HUES6 (cell line): ENCODE results near the gene FOXP2.
"Not testable (repeated sequence)": the region's sequence is repeated elsewhere in the genome, so short reads cannot be mapped to it uniquely, and the experiment has no call there.

Source experiments
- H3K27ac ChIP-seq: 2 replicates; pipeline ENCODE4 v1.7.0; 2013; ENCODE audit warnings: low read depth, mild to moderate bottlenecking, low read length, inconsistent platforms
- H3K27me3 ChIP-seq: 2 replicates; pipeline ENCODE4 v1.6.1; 2013; ENCODE audit warnings: low read length; ENCODE audit not compliant: control insufficient read depth, insufficient read depth
- H3K36me3 ChIP-seq: 2 replicates; pipeline ENCODE4 v1.6.1; 2013; ENCODE audit warnings: low read length; ENCODE audit not compliant: control insufficient read depth, insufficient read depth
- H3K4me1 ChIP-seq: 2 replicates; pipeline ENCODE4 v1.6.1; 2013; ENCODE audit warnings: low read length; ENCODE audit not compliant: control insufficient read depth, insufficient read depth
- H3K4me3 ChIP-seq: 2 replicates; pipeline ENCODE4 v1.5.1; 2013; ENCODE audit warnings: low read depth, low read length
- H3K9ac ChIP-seq: one replicate; pipeline ENCODE4 v1.6.1; 2013; ENCODE audit warnings: mild to moderate bottlenecking, low read length
- H3K9me3 ChIP-seq: 2 replicates; pipeline ENCODE4 v1.6.1; 2013; ENCODE audit warnings: low read depth, low read length; ENCODE audit not compliant: control insufficient read depth, insufficient read depth

Gene FOXP2

DNA sequence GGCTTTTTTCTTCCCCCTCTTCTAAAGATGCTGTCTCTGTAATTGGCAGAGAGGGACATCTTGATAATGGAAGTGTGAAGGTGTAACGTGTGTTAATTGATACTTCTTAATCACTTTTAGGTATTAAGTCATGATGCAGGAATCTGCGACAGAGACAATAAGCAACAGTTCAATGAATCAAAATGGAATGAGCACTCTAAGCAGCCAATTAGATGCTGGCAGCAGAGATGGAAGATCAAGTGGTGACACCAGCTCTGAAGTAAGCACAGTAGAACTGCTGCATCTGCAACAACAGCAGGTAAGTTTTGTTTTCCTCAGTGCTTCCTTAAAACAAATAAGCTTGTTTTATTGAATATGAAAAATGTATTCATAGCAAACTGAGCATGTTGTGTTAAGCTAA is 11.8 kb downstream of the FOXP2 start:
- Histone ChIP-seq H3K9me3 (no peaks in the 10 kb centered on the region), H3K9ac (no peak overlapping the region), H3K4me1 (no peaks in the 10 kb centered on the region), H3K36me3 (no peaks in the 10 kb centered on the region), H3K4me3 (no peak overlapping the region), H3K27ac (no peak overlapping the region), H3K27me3 (no peaks in the 10 kb centered on the region)

GRCh38 chr7:114426824-114427223 is 12.2 kb downstream of the FOXP2 start:
- H3K27ac ChIP-seq, result no peak overlapping the region
- no peaks in the 10 kb centered on the region for H3K4me1 ChIP-seq
- H3K27me3 ChIP-seq, result no peaks in the 10 kb centered on the region
- no peaks in the 10 kb centered on the region for H3K9me3 ChIP-seq
- H3K9ac ChIP-seq, result no peak overlapping the region
- H3K4me3 ChIP-seq, result no peak overlapping the region
- no peaks in the 10 kb centered on the region for H3K36me3 ChIP-seq

GRCh38 chr7:114428211-114428610 is 13.6 kb downstream of the FOXP2 start:
- no peak overlapping the region for H3K4me3 ChIP-seq
- H3K9ac ChIP-seq, result no peak overlapping the region
- H3K27ac ChIP-seq, result no peak overlapping the region
- H3K9me3 ChIP-seq, result no peaks in the 10 kb centered on the region
- no peaks in the 10 kb centered on the region for H3K36me3 ChIP-seq
- no peaks in the 10 kb centered on the region for H3K27me3 ChIP-seq
- no peaks in the 10 kb centered on the region for H3K4me1 ChIP-seq

DNA sequence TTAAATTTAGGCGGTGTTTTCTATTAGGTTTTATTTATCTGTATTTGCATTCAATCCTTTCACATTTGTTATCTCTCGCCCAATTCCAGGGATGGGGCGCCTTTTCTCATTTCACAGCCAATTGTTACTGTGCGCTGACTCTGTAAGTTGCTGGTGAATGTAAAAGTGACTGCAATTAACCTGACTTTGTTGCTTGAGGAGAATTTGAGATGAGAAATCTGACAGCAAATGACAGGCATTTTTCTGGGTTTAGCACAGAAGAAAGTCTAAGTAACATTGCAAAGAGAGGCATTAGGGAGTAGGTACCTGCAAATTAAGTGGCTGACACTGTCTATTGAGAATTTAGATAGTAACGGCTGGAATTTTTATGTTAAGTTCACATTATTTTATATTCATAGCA is 16.6 kb downstream of the FOXP2 start:
- H3K4me1 ChIP-seq, result no peaks in the 10 kb centered on the region

DNA sequence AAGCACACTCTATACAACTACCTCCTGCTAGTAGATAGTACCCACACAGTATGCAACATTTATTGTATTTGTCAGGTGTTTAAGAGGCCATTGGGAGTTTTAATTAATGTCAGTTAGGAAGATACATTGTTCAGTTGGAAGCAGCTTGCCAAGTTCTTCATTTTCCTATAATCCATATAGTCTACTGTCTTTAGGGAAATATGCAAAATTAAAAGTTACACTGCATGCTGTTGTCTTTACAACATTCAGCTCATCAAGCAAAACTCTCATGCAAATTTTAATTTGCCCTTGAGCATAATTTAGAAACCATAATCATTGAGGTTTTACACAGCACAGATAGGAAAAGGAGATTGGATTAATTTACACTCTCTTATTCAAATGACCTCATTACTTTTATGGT is 17.4 kb downstream of the FOXP2 start:
- no peaks in the 10 kb centered on the region for H3K36me3 ChIP-seq
- no peaks in the 10 kb centered on the region for H3K27me3 ChIP-seq
- no peak overlapping the region for H3K4me3 ChIP-seq
- H3K9ac ChIP-seq, result no peak overlapping the region
- no peak overlapping the region for H3K27ac ChIP-seq
- H3K9me3 ChIP-seq, result no peaks in the 10 kb centered on the region
- no peaks in the 10 kb centered on the region for H3K4me1 ChIP-seq

More for the DNA sequence above, 16.6 kb downstream of the FOXP2 start:
- no peaks in the 10 kb centered on the region for H3K27me3 ChIP-seq
- H3K27ac ChIP-seq, result no peak overlapping the region
- no peak overlapping the region for H3K4me3 ChIP-seq
- H3K36me3 ChIP-seq, result no peaks in the 10 kb centered on the region
- no peak overlapping the region for H3K9ac ChIP-seq
- H3K9me3 ChIP-seq, result no peaks in the 10 kb centered on the region

DNA sequence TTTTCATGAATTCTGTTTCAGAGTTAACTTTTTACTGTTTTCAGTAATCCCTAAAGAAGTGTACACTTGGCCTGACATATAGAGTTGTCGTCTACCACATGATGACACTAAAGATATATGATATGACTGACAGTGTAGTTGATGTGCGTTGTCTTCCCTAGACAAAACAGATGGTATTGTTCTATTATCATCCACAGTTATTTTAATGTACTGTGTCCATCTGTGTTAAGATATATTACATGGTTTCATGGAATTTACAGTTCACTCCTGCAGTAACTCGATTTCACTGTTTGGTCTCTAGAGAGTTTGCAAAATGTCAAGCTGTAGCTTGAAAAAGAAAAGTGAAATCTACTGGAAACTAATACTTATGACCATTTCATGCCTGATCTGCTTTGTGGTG is 18.1 kb downstream of the FOXP2 start:
- Histone ChIP-seq H3K27ac (no peak overlapping the region), H3K4me1 (no peaks in the 10 kb centered on the region), H3K27me3 (no peaks in the 10 kb centered on the region), H3K9ac (no peak overlapping the region), H3K4me3 (no peak overlapping the region), H3K9me3 (no peaks in the 10 kb centered on the region), H3K36me3 (no peaks in the 10 kb centered on the region)

GRCh38 chr7:114439581-114439980 is 25.0 kb downstream of the FOXP2 start:
- no peaks in the 10 kb centered on the region for H3K9me3 ChIP-seq
- no peaks in the 10 kb centered on the region for H3K27me3 ChIP-seq
- no peak overlapping the region for H3K4me3 ChIP-seq

GRCh38 chr7:114440927-114441326 is 26.3 kb downstream of the FOXP2 start:
- H3K27me3 ChIP-seq, H3K36me3 ChIP-seq, H3K27ac ChIP-seq, H3K4me3 ChIP-seq, H3K4me1 ChIP-seq, H3K9me3 ChIP-seq, H3K9ac ChIP-seq: not testable (repeated sequence)

More at GRCh38 chr7:114439581-114439980, 25.0 kb downstream of the FOXP2 start:
- Histone ChIP-seq H3K27ac (no peak overlapping the region), H3K4me1 (no peaks in the 10 kb centered on the region), H3K9ac (no peak overlapping the region), H3K36me3 (no peaks in the 10 kb centered on the region)

DNA sequence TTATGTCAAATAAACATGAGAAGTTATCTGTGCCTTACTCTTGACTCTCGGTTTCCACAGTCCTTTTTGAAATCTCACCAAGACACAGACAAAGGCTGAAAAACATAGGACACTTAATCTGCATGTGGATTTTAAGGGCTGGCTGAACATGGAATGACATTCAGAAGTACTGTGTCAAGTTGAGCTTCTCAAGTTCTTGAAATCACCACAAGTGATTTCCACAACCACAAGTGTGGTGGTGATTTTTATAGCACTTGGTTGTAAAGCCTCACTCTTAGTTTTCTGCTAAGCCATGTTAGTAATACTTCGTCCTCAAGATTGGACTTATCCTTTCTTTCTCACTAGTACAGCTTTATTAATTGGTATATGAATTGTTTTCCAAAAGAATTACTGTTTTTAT is 29.6 kb downstream of the FOXP2 start:
- H3K4me3 ChIP-seq, result no peak overlapping the region
- no peaks in the 10 kb centered on the region for H3K4me1 ChIP-seq
- H3K9me3 ChIP-seq, result no peaks in the 10 kb centered on the region
- H3K27me3 ChIP-seq, result no peaks in the 10 kb centered on the region
- H3K9ac ChIP-seq, result no peak overlapping the region
- no peaks in the 10 kb centered on the region for H3K36me3 ChIP-seq
- H3K27ac ChIP-seq, result no peak overlapping the region

GRCh38 chr7:114450431-114450830 is 35.8 kb downstream of the FOXP2 start:
- Histone ChIP-seq H3K9ac (no peak overlapping the region), H3K4me1 (no peaks in the 10 kb centered on the region), H3K9me3 (no peaks in the 10 kb centered on the region), H3K27ac (no peak overlapping the region), H3K36me3 (no peaks in the 10 kb centered on the region), H3K27me3 (no peaks in the 10 kb centered on the region), H3K4me3 (no peak overlapping the region)

GRCh38 chr7:114459574-114459973 is 45.0 kb downstream of the FOXP2 start:
- Histone ChIP-seq H3K4me1 (no peaks in the 10 kb centered on the region), H3K4me3 (no peak overlapping the region), H3K9ac (no peak overlapping the region), H3K27ac (no peak overlapping the region), H3K27me3 (no peaks in the 10 kb centered on the region), H3K9me3 (no peaks in the 10 kb centered on the region), H3K36me3 (no peaks in the 10 kb centered on the region)

DNA sequence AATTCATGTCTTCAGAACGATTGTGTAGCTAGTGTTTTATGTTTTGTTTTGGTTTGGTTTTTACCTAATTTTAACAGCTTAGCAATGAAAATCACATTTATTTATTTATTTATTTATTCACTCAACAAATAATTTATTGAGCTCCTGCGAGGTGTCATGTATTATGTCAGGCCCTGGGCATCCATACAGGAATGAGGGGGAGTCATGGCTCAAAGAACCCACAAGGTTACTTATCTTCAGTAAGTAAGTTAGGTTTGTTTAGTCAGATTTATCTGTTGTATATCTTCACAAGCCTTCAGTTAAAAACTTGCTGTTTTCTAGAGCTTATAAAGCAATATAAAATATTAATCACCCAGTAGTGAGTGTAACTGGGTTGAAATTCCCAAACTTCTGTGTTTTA is 45.4 kb downstream of the FOXP2 start:
- Histone ChIP-seq H3K9ac (no peak overlapping the region), H3K4me3 (no peak overlapping the region), H3K27ac (no peak overlapping the region), H3K36me3 (no peaks in the 10 kb centered on the region), H3K9me3 (no peaks in the 10 kb centered on the region), H3K4me1 (no peaks in the 10 kb centered on the region), H3K27me3 (no peaks in the 10 kb centered on the region)
